ENCODE data around the gene IQCE.
"Not testable (repeated sequence)": the region's sequence is repeated elsewhere in the genome, so short reads cannot be mapped to it uniquely, and the experiment has no call there.

The IQCE gene

DNA sequence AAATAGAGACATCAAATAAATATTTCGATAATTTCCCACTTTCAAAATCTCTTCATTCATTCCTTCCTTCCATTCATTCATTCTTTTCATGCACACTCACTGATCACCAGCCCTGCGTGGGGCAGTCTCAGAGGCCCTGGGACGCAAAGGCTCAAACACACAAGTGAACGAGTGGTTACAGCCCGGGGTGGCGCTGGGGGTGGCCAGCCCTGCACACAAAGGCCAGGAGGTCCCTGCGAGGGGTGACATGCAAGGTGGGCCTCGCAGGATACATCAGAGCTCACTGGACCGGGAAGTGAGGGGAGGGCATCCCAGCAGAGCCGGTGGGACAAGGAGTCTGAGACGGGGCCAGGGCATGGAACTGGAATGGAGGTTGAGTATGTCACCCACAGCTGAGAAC is 43.1 kb downstream of the IQCE start:
- no peak for DNase-seq (ENCODE audit: low read depth)

DNA sequence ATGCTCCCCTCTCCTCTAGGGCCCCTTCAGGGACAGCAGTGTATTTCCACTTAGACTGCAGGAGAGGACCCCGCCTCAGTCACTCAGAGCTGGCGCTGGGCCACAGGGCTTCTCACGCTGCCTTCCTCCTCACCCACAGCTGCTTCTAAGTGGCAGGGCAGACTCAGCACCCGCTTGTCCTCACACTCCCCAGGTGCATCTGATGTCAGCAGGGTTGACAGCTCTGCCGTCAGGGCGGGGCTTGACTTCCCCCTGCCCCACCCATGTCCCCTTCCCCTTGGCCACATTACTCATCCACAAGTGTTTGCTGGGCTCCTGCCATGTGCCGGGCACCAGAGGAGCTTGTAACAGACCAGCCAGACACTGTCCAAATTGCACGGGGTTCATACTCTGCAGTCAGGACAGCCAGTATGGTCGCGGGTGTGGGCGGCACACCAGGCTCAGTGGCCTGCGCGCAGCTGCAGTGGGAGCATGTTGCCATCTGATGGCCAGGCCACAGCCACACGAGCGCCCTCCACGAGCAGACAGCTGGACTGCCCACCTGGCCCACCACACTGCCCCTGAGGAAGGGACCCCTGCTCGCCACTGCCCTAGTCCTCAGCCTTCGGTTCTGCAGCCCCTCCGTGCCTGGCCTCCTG is 43.7 kb downstream of the IQCE start:
- DNase-seq (ENCODE audit: low read depth) = no peak

DNA sequence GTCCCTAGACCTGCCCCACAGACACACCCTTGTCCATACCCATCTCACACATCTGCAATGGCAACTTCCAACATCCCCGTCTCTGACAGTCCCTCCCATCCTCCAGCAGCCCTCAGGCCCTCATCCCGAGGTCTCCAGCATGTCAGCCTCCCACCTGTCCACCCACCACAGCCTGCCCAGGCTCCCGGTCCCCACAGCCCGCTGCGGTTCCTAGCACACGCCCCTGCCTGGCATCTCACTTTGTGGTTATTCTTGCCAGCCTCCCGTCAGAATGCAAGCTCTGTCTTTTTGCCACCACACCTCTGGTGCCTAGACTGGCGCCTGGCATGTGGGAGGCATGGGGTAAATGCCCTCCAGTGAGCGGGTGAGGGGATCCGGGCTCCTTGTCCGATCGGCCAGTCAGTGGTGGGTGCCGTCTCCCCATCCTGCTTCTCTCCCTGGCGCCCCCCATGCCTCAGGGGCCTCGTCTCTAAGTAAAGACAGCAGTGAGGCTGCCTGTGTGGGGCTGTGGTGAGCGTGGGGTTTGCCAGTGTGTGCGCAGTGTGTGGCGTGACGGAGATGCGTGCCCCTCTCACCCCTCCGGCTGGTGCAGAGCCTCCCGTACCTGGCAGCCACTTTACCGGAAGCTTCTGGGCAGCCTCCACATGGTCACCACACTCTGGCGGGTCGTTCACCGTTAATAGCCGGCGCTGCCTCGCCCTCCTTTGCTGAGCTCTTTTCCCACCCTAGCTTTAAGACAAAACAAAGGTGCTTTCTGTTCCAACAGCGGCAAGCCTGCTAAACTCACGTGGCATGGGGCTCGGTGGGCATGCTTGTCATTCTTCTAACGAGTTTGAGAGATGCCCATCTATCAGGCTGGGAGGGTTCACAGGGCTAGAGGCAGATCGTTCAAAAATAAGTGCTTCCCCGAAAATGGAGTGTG is 44.5 kb downstream of the IQCE start:
- no peak for DNase-seq (ENCODE audit: low read depth)

- no peak for DNase-seq (ENCODE audit: low read depth)
Observed at GRCh38 chr7:2604608-2605174, 45.9 kb downstream of the IQCE start.

GRCh38 chr7:2605608-2606538 is 47.1 kb downstream of the IQCE start:
- no peak for DNase-seq (ENCODE audit: low read depth)

GRCh38 chr7:2606539-2606936 is 47.8 kb downstream of the IQCE start:
- no peak for DNase-seq (ENCODE audit: low read depth)

GRCh38 chr7:2607122-2607922 is 48.5 kb downstream of the IQCE start:
- DNase-seq (ENCODE audit: low read depth) = no peak

- no peak for DNase-seq (ENCODE audit: low read depth)
Observed at GRCh38 chr7:2607923-2608904, 49.4 kb downstream of the IQCE start.

- no peak for DNase-seq (ENCODE audit: low read depth)
Observed at GRCh38 chr7:2608921-2609411, 50.2 kb downstream of the IQCE start.

- not testable (repeated sequence) for DNase-seq (ENCODE audit: low read depth)
Observed at GRCh38 chr7:2609646-2610045, 50.9 kb downstream of the IQCE start.

GRCh38 chr7:2610466-2610865 is 51.7 kb downstream of the IQCE start:
- no peak for DNase-seq (ENCODE audit: low read depth)

GRCh38 chr7:2610898-2611297 is 52.1 kb downstream of the IQCE start:
- DNase-seq (ENCODE audit: low read depth) = no peak

DNA sequence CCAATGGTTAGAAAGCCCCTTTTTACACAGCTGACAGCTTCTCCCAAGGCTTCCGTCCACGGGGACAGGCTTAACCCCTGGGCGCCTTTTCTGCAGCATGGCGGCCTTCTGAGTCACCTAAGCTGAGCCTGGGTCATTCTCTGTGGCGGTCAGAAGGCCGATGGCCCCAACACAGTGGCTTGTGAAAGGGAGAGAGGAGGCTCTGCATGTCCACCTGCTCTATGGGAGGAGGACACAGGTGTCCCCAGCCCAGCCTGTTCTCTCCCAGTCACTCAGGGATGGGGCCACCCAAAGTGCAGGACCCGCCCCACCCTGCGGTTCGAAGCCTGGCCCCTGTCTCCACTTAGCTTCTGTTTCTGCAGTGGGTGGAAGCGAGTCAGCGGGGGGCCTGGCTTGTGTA is 52.6 kb downstream of the IQCE start:
- no peak for DNase-seq (ENCODE audit: low read depth)

- no peak for DNase-seq (ENCODE audit: low read depth)
Observed at GRCh38 chr7:2611922-2612321, 53.1 kb downstream of the IQCE start.

DNA sequence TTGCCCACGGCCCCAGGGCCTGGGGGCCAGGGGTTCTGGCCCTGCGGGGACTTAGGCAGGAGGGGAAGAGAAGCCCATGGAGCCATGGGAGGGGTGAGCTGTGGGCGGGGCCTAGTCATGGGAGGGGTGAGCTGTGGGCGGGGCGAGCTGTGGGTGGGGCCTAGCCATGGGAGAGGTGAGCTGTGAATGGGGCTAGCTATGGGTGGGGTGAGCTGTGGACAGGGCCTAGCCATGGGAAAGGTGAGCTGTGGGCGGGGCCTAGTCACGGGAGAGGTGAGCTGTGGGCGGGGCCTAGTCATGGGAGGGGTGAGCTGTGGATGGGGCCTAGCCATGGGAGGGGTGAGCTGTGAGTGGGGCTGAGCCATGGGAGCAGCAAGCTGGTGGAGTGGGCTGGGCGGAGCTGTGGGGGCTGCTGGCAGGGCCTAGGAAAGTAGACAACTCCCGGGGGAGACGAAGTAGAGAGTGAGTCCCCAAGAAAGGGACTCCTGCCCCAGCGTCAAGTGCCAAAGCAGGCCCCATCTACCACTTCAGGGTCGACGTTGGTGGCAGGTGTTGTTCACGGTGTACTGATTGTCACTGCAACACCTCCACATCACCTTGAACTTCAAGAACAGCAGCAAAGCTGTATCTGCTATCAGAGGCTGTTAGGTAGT is 53.8 kb downstream of the IQCE start:
- DNase-seq (ENCODE audit: low read depth) = no peak

DNA sequence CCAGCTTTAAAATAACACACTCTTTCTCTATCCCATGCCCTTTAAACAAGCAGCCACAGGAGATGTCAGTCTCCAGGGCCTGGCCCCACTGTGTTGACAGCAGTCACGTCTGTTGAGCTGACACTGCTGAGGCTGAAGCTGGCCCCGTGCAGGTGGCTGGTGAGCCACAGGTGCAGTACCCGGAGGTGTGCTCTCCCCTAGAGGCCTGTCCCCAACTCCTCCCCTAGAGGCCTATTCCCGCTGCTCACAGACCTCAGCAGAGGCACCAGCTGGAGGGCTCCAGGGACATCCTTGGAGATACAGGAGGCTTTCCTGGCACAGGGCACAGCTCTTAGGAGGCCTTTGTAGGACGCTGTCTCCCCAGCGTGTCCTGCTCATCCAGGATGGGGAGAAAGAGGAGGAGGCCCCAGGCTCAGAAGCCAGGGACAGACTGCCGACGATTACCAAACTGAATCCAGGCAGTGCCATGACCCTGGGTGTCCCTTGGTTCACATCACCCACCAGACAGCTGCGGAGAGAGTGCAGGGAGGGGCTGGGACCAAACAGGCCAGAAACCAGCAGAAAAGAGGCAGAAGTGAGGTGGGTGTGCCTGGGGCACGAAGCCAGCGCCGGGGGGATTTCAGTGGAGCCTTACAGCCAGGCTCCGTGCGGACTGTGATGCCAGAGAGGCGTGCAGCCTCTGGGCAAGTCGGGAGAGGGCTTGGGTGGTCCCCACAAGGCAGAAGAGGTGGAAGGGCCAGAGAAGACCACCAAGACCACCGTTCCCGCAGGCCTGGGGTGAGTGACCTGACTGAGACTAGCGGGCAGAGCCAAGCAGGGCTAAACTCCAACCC is 54.5 kb downstream of the IQCE start:
- DNase-seq (ENCODE audit: low read depth) = no peak

DNA sequence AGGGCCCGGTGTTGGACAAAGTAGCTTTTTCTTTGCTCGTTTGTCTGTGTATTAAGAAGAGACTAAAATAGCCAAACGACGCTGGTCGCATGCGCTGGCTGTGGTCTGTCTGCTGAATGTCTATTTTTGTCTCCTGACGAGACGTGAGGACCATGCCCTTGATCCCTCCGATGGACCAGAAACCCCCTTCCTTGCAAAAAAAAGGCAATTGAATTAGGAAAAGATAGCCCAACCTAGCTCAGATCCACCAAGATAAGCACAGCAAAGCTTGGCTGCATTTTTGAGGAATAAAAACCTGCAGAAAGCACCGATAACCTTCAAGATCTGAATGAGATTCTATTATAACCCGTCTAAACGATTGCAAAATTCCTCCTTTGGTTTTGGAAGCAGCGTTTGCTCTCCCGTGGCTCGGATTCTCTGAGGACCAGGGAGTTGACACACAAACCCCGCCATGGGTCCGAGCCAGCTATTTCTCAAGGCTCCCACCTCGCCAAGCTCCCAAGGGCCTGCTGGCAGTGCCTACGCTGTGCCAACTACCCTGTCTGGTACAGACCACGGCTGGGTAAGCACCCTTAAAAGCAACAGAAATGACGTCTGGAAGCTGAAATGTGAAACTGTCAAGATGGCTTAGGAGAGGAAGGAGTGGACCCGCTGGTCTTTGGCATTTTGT is 55.3 kb downstream of the IQCE start:
- DNase-seq (ENCODE audit: low read depth) = no peak

All from stimulated activated CD8-positive, alpha-beta memory T cell treated with anti-CD3 and anti-CD28 coated beads, Interleukin-12 subunit alpha, Interleukin-12 subunit beta, amount 100 ng/mL, for 1 hour (primary cell).